WERI-Rb-1 (cell line): ENCODE data around the gene PKMYT1.
"Not testable (repeated sequence)": the region's sequence is repeated elsewhere in the genome, so short reads cannot be mapped to it uniquely, and the experiment has no call there.

Experiments used
- DNase-seq: peaks from one replicate; pipeline ENCODE4 v3.0.0-alpha.2; 2020
- H3K27ac ChIP-seq: fragments of 250-450 bp; sonication (Bioruptor Pico); 2 replicates; pipeline ENCODE4 v1.5.1; 2020; ENCODE audit warnings: mild to moderate bottlenecking, moderate library complexity
- H3K27me3 ChIP-seq: fragments of 250-450 bp; sonication (Bioruptor Pico); 2 replicates; pipeline ENCODE4 v1.5.1; 2021; ENCODE audit warnings: mild to moderate bottlenecking, low read depth, moderate library complexity; ENCODE audit not compliant: insufficient read depth, severe bottlenecking
- H3K36me3 ChIP-seq: fragments of 250-450 bp; sonication (Bioruptor Pico); 2 replicates; pipeline ENCODE4 v1.5.1; 2020; ENCODE audit warnings: mild to moderate bottlenecking, moderate library complexity
- H3K4me3 ChIP-seq: 2 replicates; pipeline ENCODE4 v1.5.1; 2011; ENCODE audit warnings: low read depth, mild to moderate bottlenecking, control low read depth, low read length
- H3K9me3 ChIP-seq: fragments of 250-450 bp; sonication (Bioruptor Pico); 2 replicates; pipeline ENCODE4 v1.5.1; 2021; ENCODE audit warnings: mild to moderate bottlenecking, moderate library complexity; ENCODE audit not compliant: severe bottlenecking
- CTCF ChIP-seq: IDR thresholded peaks from 2 replicates; pipeline ENCODE4 v1.5.1; 2011; ENCODE audit warnings: low read depth, mild to moderate bottlenecking, control low read depth, inconsistent platforms, low read length

Gene PKMYT1

GRCh38 chr16:2929693-2930092 lies 50.6 kb downstream of the PKMYT1 start:
- H3K27ac ChIP-seq = no peak overlapping the region
- H3K36me3 ChIP-seq = peaks cover 17% of the 10 kb centered on the region
- H3K4me3 ChIP-seq = no peak overlapping the region
- no peak for TF ChIP-seq CTCF
- H3K9me3 ChIP-seq = no peaks in the 10 kb centered on the region
- no peak for DNase-seq
- H3K27me3 ChIP-seq = no peaks in the 10 kb centered on the region

DNA sequence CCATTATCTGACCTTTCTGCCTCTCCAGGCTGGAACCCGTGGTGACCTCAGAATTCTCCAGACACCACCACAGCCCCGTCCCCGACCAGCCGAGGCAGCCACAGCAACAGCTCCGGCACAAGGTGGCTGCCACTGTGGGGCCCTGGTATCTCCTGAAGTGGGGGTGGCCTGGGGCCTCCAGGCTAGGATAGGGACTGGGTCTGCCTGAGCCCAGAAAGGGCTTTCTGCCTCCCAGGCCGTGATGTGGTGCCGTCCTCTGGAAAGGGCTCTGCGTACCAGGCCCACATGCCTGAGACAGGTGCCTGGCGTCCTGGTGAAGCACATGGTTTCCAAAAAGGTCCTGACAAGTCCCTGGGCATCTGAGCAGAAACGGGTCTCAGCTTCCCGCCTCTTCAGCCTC lies 51.5 kb downstream of the PKMYT1 start:
- Histone ChIP-seq H3K27me3 (no peaks in the 10 kb centered on the region), H3K9me3 (no peaks in the 10 kb centered on the region), H3K4me3 (no peak overlapping the region), H3K36me3 (peaks cover 11% of the 10 kb centered on the region), H3K27ac (no peak overlapping the region)
- TF ChIP-seq CTCF = no peak
- no peak for DNase-seq

GRCh38 chr16:2928151-2928550 lies 52.1 kb downstream of the PKMYT1 start:
- H3K27ac ChIP-seq = not testable (repeated sequence)
- peaks cover 11% of the 10 kb centered on the region; the same call in 1 of the 2 replicates for H3K36me3 ChIP-seq

DNA sequence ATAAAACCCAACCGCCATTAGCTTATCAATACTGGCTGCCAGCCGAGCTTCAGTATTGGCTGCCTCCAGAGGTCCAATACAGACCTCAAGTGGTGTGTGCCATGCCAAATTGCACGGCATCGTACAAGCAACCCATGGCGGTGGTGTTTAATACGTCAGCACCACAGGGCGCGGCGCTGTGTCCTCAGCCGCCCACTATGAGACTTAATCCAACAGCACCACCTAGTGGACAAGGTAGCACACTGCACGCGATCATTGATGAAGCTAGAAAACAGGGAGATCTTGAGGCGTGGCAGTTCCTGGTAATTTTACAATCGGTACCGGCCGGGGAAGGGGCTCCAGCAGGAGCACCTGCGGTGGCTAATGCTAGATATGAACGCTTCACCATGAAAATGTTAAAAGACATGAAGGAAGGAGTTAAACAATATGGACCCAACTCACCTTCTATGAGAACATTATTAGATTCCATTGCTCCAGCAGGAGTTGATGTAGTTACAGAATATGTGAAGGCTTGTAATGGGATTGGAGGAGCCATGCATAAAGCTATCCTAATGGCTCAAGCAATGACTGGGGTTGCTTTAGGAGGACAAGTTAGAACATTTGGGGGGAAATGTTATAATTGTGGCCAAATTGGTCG lies 53.1 kb downstream of the PKMYT1 start:
- no peak overlapping the region for H3K4me3 ChIP-seq
- no peak overlapping the region for H3K27ac ChIP-seq
- no peaks in the 10 kb centered on the region for H3K27me3 ChIP-seq
- H3K36me3 ChIP-seq = peaks cover 16% of the 10 kb centered on the region
- no peaks in the 10 kb centered on the region for H3K9me3 ChIP-seq
- TF ChIP-seq CTCF = peak; percentile 87
- peak; percentile 85 for DNase-seq

More at GRCh38 chr16:2928151-2928550, 52.1 kb downstream of the PKMYT1 start:
- not testable (repeated sequence) for H3K4me3 ChIP-seq, H3K27me3 ChIP-seq, H3K9me3 ChIP-seq, DNase-seq

DNA sequence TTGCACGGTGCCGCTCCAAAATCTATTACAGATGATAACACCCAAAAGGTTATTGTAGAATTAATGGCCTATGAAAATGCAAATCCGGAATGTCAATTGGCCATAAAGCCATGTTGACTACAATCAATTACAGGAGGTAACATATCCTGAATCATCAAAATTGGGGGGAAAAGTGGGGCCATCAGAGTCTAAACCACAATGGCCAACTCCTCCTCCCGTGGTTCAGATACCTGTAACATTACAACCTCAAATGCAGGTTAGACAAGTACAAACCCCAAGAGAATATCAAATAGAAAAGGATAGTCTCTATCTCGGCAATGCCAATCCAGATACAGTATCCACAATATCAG lies 53.6 kb downstream of the PKMYT1 start:
- no peak overlapping the region for H3K4me3 ChIP-seq
- no peak overlapping the region for H3K27ac ChIP-seq
- no peaks in the 10 kb centered on the region for H3K27me3 ChIP-seq
- no peak for TF ChIP-seq CTCF
- H3K9me3 ChIP-seq = no peaks in the 10 kb centered on the region
- peaks cover 16% of the 10 kb centered on the region for H3K36me3 ChIP-seq
- DNase-seq = no peak

GRCh38 chr16:2925951-2926649 lies 54.1 kb downstream of the PKMYT1 start:
- no peaks in the 10 kb centered on the region for H3K9me3 ChIP-seq
- H3K4me3 ChIP-seq = no peak overlapping the region
- peaks cover 16% of the 10 kb centered on the region for H3K36me3 ChIP-seq
- H3K27ac ChIP-seq = no peak overlapping the region
- no peaks in the 10 kb centered on the region for H3K27me3 ChIP-seq
- DNase-seq = no peak
- TF ChIP-seq CTCF = no peak
